ENCODE measurements around the gene NPHP3.

- TF ChIP-seq CTCF (conservative IDR thresholded peaks at IDR 0.05): no peak
- TF ChIP-seq ZFX (IDR thresholded peaks at IDR 0.05): no peak
Measured at GRCh38 chr3:132723024-132723950, 1.1 kb upstream of the NPHP3 start.

Measured in C4-2B (cell line).